DMS 273 (cell line): ENCODE results near the gene GDNF.

Experiments
- DNase-seq: peaks from one replicate; lab custom pipeline; 2025; ENCODE audit not compliant: unreplicated experiment; lab: John Stamatoyannopoulos, UW

Gene GDNF

GRCh38 chr5:37847978-37848425, 8.2 kb upstream of the GDNF start:
- DNase-seq: peak; percentile 88

DNA sequence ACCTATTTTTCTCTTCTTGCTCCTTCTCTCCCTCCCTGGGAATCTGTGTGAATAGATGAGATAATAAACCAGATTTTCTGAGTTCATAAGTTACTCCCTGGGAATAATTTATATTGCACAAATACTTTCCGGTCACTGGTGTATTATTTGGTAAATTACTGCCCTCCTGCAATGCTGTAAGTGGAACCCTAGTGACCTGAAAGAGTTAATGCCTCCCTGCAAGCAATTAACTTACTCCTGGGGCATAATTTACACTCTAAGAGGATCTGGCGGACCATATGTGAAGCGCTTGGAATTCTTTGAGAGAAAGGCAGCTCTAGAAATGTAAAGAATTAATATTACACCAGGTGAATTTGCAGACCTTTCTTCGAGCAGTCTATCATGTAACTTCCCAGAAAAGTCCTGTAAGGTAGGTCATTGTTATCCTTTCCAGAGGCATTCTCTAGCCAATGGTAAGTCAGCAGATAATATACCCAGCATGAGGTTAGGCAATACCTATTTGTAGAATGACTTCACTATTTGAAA, 7.0 kb upstream of the GDNF start:
- peak; percentile 43 for DNase-seq

DNA sequence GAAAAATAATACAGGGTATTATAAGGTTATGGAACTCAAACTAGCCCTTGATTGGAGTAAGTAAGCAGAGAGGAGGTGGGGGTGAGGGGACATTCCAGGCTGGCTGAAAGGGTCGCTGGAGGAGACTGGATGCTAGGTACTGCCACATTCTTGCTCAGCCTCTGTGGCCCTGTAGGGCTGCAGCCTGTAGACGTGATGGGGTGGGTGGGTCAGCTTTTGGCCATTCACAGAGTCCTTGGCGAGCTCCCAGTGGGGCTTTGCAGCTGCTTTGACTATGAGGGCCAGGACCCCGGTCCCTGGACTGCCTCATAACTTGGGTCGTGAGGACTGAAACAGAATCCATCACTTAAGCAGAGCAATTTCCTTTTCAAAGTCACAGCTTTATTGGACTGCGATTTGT, 4.2 kb upstream of the GDNF start:
- no peak for DNase-seq

GRCh38 chr5:37842048-37842447, 2.2 kb upstream of the GDNF start:
- peak; percentile 26 for DNase-seq

GRCh38 chr5:37841203-37841602, 1.4 kb upstream of the GDNF start:
- no peak for DNase-seq

GRCh38 chr5:37840053-37841034, 503 bp upstream of the GDNF start:
- DNase-seq: peak; percentile 84

DNA sequence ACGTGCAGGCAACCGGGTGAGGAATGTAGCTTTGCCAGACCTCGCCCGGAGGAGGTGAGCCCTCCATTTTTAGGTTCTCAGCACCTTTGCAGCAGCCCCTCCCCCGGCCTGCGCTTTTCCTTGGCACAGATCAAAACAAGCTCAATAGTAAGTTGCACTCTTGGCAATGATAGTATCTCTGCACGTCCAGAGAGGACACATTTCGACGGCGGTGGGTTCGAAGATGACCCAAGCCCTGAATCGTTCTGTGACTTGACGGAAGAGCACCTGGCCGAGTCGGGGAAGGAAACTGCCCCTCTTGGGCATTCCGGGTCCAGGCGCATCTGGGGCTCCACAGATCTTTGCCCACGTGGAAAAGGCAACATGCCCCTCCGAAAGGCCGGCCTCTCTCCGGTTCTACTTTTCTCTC, 904 bp downstream of the GDNF start:
- peak; percentile 63 for DNase-seq

- DNase-seq: peak; percentile 84
Observed at GRCh38 chr5:37838152-37838932, 1.5 kb downstream of the GDNF start.

DNA sequence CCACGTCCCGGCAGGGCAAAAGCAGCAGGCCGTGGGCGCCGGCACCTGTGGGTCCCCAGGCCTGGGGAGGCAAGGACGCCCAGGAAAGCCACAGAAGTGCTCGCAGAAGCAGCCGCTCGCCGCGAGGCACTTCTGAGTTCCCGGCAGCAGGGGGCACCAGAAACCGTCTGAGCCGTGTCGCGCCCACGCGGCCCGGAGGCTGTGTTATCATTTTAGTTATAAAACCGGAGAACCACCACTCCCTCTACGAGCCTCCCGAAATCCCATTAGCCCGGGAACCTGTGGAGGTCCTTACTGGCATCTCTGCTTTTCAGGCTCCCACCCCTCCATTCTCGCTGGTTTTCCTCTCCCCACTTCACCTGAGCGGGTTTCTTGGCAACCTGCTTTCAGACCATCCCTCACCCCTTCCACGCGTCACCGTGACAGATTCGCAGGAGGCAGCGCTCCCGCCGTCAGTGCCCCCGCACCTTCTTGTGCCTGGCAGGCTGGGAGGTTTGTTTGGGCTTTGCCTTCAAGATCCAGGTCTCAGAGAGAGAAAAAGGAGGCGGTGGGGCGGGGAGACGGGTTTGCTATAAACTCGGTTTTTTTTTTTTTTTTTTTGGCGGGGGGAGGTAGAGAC, 2.3 kb downstream of the GDNF start:
- DNase-seq: peak; percentile 94

- DNase-seq: peak; percentile 89
Observed at GRCh38 chr5:37836592-37837413, 3.0 kb downstream of the GDNF start.

DNA sequence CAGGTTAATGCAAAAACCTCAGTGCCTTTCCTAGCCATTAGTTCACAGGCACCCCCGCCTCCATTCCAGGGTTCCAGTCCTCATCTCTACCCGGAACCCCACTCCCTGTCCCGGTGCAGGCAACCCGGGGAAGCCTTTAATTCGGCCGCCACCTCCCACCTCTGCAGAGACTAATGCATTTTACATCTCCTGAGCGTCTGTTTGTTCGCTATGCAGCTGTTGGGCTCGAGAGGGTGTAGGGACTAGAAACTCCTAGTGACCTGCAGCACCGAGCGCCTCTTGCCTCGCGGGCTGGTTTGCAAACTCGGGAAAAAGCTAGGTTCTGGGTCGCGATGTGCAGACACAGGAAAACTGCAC, 3.6 kb downstream of the GDNF start:
- no peak for DNase-seq

DNA sequence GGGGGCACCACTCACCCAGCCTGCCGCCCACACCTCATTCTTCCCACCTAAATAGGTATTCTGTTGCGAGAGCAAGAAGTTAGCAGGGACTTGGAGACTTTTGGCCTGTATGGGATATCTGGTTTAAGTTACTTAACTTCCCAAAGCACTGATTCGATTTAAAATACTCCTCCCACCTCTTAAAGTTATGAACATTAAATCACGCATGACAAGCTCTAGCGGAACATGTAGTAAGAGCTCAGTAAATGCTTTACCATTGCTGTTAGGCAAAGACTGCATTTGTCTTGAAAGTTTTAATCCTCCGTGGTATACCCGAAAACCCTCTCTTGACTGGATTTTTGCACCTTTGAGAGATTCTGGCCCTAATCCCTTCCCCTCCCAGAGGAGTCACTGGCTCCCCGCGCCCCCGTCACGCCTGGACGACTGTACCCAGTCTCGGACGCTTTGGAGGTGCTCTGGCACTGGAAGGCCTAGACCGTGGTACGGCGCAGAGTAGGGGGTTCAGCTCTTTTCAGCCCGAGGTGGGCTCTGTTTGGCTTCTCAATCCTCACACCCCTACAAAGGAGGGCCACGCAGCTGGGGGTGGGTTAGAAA, 4.4 kb downstream of the GDNF start:
- no peak for DNase-seq

DNA sequence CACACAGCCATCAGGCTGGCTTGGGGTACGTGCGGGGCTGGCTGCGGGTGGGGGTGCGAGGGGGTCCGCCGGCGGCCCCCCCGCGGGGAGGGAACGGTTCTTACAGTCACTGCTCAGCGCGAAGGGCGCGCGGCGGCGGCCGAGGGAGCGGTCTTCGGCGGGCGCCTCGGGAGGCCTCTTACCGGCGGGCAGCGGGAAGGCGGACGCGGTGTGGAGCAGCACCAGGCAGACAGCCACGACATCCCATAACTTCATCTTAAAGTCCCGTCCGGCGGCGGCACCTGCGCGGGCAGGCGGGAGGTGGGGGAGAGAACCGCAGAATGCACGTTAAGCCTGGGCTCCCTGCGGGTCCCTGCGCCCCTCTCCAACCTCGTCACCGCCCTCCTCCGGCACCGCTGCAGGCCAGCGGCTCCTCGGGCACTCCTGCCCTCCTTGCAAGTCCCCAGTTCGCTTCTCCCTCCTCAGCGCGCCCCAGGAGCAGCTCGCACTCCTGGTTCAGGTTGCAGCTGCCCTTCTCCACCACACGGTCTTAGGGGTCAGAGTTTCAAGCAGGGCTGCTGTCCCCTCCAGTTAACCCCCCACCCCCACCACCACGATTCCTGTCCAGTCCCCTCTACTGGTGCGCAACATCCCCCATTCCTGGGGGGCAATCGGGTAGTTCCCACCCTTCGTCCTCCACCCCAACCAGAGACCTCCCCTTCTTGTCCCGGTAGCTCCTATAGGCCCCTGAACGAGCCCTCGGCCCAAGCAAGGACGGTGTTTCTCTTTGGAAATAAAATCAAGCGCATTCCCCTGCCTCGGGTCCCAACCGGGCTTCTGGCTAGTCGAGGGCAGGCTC, 5.1 kb downstream of the GDNF start:
- DNase-seq: no peak

GRCh38 chr5:37833990-37834389, 5.9 kb downstream of the GDNF start:
- DNase-seq: no peak

DNA sequence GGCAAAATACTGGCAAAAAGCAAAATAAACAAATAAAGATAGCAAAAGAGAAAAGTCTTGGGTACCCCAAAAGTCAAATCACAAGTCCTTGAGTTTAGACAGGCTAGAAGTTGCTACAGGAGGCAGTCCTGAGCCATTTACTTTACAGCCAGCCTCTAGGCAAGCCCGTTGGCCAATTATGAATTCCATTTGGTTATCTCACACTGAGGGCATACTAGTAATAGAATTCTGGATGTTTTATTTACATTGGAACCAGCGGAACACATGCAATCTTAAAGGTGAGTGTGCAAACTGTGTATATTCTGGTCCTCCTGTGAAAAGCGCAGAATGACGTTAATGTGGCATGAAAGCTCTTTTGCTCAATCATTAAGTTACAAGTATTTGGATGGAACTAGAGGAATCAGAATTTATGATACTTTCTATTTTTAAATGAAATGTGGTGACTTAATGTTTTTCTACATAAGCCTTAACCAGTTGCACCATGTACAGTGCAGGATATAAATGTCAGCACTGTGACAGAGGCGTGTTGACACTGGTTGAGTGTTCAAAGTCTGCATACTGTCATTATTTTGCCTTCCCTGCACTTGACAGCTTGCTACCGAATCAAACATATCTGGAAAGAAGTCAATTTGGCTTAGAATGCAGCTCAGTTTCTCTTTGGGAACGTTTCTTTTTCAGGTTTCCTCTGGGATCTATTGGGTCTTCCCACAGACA, 7.9 kb downstream of the GDNF start:
- DNase-seq: no peak

DNA sequence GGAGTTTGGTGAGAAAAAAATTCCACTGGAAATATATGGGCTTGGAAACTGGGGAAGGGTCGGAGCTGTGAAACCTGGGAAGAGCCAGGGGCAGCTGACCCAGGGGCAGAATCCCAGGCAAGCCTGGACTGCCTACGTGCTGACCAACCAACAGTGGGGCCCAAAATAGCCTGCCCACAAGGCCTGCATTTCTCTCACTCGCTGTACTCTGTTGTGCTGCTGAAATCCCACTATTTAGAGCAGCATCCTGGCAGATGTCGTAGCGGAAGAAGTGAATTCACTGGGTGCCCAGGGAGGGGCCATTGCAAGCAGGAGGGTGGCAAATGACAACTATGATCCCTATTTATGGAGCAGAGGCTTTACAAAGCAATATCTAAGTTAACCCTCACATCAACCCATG, 9.5 kb downstream of the GDNF start:
- DNase-seq: no peak

GRCh38 chr5:37825334-37825915, 14.4 kb downstream of the GDNF start:
- DNase-seq: peak; percentile 68
